Measurements from ENCODE around the gene PIK3CD.

DNA sequence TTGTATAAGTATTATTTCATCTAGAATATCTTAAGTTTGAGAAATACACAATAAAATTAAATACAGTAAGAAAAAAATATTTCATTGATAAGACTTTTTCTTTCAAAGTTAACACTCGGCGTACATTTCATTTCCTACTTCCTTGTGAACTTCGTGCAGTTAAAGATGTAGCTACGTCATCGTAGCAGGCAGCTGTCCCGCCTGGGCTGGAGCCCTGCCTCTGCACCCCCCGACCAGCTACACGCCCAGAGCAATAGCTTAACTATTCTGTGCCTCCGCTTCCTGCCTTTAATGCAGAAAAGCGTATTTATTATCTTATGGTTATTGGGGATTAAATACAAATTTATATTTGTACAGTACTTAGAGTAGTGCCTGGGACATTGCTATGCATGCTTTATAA lies 118.8 kb downstream of the PIK3CD start:
- TF ChIP-seq EZH2phosphoT487 (IDR thresholded peaks at IDR 0.05; ENCODE audit: borderline replicate concordance, low read length) (no peak), EZH2 (IDR thresholded peaks at IDR 0.05; ENCODE audit: low read length, unreplicated experiment) (no peak)
